ENCODE results near the gene BABAM2.

Gene BABAM2

DNA sequence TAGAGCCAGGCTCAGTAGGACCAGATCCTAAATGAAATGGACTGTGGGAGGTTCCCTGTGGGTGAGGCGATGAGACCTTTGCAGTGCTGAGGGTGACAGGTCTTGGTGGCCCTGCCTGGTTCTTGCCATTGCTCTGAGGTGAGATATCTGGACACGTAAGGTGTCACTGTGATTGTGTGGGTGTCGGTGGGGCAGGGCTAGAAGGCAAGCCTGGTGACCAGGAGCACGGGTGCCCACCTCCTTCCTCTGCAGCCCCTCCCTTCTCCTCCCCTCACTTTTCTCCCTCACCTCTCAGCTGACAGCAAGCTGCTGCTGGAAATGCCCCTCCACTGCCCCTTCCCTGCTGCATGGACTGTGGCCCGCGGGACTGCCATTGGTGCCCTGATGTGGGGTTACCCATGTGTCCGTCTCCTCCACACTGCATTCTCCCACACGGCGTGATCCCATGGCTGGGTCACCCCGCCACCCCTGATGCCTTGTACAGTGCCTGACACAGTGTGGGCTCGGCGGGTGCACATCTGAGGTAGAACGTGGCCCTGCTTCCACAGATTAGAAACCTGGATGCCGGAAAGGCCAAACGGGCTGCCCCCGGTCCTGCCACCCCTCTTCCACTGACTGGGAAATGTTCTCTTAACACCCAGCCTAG, 446.6 kb downstream of the BABAM2 start:
- no peak for DNase-seq

- no peak for DNase-seq
These were observed 447.7 kb downstream of the BABAM2 start for GRCh38 chr2:28338046-28338817.

GRCh38 chr2:28338831-28339321, 448.3 kb downstream of the BABAM2 start:
- DNase-seq: no peak

DNA sequence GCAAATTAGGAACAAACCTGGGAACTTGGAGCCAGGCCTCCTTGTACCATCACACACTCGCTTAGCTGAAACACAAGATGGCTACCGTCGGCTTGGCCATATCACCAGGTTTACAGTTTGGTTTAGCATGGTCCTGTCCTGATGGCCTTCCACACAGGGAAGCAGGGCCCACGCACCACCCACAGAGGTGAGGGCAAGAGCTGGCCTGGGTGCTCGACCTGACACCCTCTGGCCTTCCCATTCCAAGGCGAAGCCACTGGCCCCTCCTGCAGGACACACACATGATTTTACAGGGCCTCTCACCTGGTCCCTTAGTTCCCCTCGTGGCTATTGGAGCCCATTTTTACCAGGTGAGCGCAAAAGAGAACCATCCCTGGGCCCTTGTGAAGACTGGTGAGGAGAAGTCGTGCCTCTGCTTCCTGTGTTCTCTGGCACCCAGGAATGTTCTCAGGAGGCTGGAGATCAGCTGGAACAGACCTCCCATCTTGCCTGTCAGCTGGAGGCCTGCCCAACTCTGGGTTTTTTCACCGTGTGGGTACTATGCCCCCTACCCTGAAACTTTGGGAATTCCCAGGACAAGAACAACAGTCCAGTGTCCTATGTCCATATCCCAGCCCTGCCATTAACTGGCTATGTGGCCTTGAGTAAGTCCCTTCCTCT, 449.1 kb downstream of the BABAM2 start:
- no peak for DNase-seq

GRCh38 chr2:28340312-28341202, 450.0 kb downstream of the BABAM2 start:
- DNase-seq: no peak

DNA sequence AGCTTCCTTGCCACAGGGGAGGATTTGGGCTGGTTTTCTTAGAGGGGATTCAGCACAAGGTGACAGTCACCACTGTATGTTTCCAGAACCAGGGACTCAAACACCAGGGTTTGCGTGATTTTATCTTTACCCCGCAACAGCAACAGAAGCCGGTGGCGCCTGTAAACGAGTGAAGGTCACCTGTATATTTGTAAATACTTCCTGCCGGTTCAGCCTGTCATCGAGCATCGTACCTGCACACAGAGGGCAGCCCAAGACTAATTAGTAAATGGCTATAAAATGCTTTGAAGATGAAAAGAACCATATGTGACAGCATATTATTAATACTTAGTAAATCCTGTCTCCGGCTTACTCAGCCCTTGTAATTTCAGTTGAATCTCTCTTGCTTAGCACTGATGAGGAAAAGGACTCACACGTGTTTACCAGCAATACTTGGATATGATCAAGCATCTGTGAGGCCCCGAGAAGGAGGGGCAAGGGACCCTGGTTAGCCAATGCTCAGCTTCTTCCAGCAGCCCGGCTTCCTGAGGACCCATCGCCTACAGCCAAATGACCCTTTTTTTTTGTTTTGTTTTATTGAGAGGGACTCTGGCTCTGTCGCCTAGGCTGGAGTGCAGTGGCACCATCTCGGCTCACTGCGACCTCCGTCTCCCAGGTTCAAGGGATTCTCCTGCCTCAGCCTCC, 450.8 kb downstream of the BABAM2 start:
- no peak for DNase-seq

DNA sequence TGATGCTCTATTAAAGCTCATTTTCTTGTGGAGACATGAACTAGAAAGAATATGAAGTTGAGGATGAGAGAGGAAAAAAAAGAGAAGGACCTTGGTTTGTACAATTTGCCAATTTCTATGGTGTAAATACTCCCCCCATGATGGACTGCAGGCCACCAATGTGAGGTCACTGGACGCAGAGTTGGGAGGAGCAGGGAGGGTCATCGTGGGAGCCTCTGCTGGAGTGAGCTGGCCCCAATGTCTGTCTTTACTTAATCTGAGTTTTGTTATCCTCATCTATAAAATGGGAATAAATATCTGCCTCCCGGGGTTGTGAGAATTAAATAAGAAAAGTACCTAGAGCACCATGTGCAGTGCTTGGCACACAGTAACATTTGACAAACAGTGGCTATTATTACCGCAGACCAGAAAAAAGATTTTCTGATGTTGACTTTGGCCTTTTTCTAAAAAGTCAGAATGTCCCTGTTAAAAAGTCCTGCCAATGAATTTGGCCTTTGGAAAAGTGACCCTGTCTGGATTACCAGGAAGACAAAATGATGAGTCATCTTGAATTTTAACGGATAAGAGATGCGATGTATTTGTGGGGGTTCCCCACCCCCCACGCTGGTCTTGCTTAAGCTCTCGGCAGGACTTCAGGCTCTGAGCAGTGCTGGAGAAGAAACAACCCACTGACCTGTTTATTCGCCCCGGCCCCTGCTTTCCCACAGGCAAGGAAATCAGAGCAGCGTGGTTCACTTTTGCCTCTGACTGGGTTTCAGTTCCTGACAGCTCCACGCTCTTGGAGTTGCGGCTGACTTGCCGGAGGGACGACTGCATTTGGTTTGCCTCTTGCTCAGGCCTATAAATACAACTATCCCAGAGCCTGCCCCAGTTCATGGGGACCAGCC, 451.8 kb downstream of the BABAM2 start:
- peak; percentile 36 to 56 for DNase-seq

GRCh38 chr2:28343184-28343942, 452.8 kb downstream of the BABAM2 start:
- DNase-seq: peak; percentile 42 to 74

DNA sequence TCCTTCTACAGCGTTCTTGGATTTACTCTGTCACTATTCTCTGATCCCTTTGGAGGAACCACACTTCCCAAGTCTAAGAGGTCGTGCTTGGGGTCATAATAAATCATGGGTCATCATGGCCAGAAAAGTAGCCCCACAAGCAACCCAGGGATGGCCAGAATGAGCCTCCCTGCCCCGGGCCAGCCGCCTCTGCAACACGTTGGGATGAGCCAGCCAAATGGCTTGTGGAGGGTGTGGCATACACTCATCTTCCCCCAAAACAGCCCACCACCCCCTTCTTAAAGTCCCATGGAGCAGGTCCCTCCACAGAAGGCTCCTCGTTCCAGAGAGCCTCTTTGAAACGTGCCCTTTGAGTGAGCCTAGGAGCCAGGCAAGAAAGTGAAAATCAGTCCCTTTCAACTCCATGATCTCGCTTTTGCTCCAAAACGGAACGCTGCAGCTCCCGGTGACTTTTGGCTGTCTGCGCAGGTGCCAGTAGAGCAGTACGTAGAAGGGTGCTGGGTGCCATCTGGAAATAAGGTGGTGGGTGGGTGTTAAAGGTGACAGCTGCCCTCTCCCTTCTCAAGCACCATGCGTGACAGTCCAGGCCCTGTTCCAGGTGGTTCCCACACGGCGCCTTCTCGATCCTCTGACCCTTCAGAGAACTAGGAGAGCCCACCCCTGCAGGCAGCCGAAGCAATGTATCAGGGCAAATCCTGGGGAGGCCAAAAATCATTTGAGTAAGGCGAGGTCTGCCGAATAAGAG, 453.6 kb downstream of the BABAM2 start:
- DNase-seq: no peak

DNA sequence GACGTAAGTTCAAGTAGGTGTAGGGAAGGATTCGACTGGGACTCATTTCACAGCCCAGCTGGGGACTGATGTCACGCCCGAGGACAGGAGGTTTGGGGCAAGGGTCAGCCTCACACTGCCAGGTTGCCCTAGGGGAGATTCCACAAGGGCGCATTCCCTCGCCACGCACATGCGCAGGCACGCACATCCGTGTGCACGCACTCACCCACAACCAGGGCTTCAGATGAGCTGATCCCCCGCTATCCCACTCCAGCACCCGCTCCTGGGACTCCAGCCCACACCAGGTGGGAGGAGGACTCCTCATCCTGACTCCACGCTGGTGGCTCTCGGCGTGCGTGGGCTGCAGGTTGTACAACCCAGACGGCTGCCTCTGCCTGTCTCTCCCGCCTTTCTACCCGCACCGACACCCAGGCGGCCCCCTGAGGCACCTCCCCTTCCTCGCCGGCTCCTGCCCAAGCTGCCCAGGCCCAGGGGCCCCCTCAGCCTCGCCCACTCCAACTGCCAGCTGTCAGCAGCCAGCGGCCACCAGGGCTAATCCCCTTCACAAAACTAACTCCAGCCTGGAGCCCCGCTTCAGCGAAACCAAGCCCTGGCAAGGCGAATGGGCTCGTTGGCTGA, 454.3 kb downstream of the BABAM2 start:
- no peak for DNase-seq

DNA sequence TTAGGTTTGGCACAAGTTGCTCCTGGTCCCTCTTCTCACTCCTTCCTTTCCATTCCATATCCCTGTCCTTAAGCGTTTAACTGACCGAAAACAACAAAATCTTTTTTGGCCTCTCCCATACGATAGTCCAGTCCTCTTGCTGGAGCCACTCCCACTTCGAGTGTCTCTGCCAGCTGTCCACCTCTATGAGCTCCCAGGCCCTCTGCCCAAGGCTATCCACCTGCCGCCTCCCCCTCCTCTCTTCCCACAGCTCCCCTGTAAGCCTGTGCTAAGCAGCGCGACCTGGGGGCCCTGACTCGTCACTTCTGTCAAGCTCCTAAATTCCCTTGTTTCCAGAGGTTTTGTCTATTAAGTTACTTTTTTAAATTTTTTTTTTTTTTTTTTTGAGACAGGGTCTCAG, 455.1 kb downstream of the BABAM2 start:
- DNase-seq: no peak

- no peak for DNase-seq
These were observed 456.1 kb downstream of the BABAM2 start for GRCh38 chr2:28346587-28346986.

DNA sequence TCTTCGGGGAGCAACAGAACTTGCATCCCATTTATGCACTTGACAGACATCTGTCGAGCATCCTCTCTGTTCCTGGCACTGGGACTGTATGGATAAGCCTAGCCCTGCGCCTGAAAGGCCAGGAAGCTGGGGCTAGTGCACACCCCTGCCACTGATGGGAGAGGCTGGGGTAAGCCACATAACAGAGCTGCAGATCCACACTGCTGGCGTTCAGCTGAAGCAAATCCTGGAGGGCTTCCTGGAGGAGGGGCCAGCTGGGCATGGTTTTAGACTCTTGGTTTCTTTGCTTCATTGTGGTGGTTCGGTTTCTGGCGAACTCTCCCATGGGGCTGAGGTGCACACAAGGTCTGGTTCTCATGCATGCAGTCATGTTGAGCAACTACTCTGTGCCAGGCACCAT, 456.7 kb downstream of the BABAM2 start:
- no peak for DNase-seq

DNA sequence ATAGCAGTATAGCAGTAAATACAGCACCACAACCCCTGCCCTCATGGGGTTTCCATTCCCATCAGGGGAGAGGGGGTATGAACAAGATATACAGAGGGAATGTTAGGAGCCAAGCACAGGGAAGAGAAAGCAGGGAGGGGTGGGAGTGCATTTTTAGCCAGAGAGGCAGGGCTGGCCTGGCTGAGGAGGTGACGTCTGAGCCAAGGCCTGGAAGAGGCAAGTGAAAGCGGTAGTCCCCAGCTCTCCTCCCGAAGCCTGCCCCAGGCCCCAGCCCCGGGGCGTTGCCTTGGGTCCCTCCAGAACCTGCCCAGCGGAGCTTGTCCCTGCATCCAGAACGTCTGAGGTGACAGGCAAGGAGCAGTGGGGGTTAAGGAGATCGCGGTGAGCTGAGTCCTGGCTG, 457.1 kb downstream of the BABAM2 start:
- DNase-seq: no peak

DNA sequence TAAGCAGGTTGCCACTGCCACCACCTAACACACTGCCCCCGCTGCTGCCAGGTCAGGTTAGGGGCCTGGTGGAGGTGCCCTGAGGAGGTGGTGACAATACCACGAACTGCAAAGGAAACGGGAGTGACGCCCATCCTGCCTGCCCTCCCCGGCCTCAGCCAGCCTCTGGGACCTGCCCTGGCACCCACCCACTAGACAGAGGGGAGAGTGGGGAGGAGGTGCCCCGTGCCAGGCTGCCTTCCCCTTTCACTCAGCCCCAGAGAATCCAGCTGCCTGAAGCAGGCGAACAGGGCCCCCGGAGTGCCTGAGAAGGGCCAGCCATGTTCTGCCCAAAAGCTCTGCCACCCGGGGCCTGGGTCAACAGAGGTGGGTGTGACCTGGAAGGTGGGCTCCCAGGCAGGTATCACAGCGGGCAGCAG, 457.6 kb downstream of the BABAM2 start:
- no peak for DNase-seq

GRCh38 chr2:28348921-28349320, 458.4 kb downstream of the BABAM2 start:
- DNase-seq: no peak

DNA sequence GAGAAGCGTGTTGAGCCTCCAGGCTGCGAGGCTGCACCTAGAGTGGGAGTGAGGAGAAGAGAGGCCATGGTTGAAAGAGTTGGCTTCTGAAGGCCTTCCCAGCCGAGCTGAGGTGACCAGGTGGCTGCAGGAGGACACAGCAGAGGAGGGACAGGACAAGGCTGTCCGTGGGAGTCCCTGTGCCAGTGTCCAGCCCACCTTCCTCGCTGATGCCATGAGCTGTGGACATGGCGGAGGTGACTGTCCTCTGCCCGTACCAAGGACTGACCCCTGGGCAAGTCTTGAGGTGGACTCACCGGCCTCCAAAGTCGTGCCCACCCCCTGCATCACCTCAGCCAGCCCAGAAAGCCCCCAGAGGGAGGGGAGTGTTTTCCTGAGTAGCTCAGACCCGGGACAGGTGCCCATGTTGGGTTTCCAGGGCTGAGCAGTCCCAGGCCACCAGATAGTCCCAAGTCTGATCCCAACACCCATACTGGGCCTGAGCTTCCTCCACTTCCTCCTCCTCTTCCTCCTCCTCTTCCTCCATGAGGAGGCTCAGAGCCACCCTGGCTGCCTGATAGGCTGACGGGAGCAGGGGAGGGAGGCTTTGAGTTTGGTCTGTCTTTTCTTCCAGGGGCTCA, 459.1 kb downstream of the BABAM2 start:
- DNase-seq: no peak

DNA sequence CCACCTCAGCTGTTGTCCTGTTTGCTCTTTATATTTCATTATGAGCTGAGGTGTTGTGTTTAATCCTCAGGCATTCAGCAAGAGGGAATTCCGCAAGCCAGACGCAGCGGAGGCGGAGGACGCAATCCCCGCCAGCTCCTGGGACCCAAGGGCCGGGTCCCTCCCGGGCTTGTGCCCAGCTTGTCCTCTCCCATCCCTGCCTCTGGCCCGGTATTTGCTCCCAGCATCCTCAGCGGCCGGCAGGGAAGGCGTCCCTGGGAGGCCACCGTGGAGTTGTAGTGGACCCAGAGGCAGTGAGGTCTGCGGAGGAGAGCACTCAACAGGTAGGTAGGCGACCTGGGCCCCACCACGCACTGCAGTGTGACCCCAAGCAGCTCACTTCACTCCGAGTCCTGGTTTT, 459.7 kb downstream of the BABAM2 start:
- DNase-seq: no peak

All from inflammatory macrophage (primary cell).